Hypothalamus (tissue), 51 donors: ENCODE measurements around the gene DDX50.
"Not testable (repeated sequence)": the region's sequence is repeated elsewhere in the genome, so short reads cannot be mapped to it uniquely, and the experiment has no call there.

Experiments used
- DNase-seq, 51 donors: peaks; one replicate each; lab custom pipeline; 2025; lab: John Stamatoyannopoulos, UW

Gene DDX50

DNA sequence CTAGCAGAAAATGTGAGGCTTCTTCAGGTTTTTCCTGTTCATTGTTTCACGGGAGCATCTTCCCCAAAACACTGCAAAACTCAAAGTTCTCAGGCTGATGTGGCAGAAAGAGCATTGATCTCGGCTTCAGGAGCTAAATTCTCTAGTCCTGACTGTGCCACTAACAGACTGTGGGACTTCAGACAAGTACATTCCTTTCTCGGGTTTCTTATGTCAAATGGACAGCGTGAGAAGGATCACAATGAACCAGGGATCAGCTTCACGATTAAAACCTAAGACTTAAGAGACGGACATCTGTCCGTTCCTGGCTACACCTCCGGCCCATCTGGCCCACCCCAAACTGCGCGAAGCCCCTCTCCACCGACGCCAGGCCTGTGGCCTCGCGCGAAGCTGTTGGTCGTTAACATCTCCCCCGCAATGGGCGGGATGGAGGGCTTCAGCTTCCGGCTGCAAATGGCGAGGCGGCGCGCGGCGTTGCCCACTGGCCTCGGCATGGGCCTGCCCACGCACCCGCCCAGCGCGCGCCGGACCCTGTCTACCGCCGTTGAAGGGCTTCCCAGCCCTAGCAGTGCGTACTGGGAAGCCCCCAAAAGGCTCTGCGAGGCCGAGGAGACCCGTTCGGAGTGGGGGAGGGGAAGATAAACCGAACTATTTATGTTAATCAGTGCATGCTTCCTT is 549 bp upstream of the DDX50 start:
- DNase-seq: peak in 24 of 51 donors; percentile 74 to 97 (median 86)

DNA sequence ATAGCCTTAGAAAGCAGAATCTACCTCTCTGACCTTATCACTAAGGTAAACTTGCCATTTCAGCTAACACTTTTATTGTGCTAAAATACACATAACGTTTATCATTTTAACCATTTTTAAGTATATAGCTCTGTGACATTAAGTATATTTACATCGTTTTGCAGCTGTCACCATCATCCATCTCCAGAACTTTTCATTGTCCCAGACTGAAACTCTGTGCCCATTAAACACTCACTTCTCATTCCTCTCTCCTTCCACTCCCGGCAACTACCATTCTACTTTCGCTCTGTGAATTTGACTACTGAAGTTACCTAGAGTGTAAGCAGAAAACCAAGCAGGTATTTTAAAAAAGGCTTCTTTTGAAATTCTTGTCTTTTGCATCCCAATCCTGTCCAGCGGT is 1.3 kb downstream of the DDX50 start:
- DNase-seq: no peak

DNA sequence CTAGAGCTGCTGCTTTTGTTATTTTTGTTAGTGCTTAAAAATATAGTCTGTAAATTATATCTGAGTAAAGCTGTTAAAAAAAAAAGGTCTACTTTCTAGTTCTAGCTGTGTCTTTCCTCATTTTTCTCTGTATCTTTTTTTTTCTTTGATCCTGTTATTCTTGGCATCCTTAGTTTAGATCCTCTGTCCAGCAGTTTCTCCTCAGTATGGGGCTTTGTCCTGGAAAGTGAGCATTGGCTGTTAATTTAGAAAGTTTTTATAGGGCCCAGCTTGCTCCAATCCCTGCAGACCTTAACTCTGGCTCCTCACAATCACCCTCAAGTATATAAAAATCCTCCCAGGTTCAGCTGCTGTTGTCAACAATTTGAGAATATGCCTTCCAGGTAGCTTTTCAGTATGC is 23.5 kb downstream of the DDX50 start:
- no peak for DNase-seq

DNA sequence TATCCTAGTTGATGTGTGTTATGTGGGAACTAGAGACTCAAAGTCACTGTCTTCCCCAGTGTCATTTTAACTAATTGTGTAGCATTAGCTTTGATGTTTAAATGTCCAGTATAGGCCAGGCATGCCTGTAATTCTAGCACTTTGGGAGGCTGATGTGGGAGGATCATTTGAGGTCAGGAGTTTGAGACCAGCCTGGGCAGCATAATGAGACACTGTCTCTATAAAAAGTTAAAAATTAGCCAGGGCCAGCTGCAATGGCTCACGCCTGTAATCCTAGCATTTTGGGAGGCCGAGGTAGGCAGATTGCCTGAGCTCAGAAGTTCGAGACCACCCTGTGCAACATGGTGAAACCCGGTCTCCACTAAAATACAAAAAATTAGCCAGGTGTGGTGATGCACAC is 24.4 kb downstream of the DDX50 start:
- DNase-seq: no peak

DNA sequence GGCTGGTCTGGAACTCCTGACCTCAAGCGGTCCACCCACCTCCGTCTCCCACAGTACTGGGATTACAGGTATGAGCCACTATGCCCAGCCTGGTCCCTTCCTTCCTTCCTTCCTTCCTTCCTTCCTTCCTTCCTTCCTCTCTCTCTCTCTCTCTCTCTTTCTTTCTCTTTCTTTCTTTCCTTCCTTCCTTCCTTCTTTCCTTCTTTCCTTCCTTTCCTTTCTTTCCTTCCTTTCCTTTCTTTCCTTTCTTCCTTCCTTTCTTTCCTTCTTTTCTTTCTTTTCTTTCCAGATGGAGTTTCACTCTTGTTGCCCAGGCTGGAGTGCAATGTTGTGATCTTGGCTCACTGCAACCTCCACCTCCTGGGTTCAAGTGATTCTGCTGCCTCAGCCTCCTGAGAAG is 28.0 kb downstream of the DDX50 start:
- not testable (repeated sequence) for DNase-seq

DNA sequence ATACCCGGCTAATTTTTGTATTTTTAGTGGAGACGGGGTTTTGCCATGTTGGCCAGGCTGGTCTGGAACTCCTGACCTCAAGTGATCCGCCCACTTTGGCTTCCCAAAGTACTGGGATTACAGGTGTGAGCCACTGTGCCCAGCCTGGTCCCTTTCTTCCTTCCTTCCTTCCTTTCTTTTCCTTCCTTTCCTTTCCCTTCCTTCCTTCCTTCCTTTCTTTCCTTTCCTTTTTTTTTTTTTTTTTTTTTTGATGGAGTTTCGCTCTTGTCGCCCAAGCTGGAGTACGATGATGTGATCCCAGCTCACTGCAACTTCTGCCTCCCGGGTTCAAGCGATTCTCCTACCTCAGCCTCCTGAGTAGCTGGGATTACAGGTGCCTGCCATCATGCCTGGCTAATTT is 28.8 kb downstream of the DDX50 start:
- DNase-seq: not testable (repeated sequence)

DNA sequence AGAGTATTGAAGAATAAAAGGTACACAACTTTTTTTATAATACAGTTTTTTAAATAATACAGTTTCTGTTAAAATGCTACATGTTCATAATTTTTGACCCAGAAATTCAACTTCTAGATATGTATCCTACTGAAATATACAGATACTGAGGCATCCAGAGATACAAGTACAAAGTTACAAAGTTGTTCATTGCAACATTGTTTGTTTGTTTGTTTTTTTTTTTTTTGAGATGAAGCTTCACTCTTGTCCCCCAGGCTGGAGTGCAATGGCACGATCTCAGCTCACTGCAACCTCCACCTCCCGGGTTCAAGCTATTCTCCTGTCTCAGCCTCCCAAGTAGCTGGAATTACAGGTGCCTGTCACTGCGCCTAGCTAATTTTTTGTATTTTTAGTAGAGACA is 31.7 kb downstream of the DDX50 start:
- not testable (repeated sequence) for DNase-seq

DNA sequence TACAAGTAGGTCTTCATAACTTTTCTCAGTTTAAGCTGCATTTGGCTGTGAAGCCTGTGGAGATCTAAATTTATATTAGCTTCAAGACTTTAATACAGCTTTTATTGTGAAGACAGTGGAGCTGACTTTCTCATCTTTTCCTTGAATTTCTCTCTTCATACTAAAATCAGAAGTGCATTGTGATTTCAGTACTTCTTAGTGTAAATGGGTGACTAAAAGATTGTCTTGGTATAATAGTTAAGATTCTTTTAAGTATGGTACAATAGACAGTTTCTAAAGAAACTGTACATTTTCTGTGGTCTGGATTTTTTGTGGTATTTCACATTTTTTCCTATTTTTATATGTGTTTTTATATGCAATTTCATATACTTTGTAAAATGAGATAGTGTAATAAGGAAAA is 33.9 kb downstream of the DDX50 start:
- DNase-seq: no peak

DNA sequence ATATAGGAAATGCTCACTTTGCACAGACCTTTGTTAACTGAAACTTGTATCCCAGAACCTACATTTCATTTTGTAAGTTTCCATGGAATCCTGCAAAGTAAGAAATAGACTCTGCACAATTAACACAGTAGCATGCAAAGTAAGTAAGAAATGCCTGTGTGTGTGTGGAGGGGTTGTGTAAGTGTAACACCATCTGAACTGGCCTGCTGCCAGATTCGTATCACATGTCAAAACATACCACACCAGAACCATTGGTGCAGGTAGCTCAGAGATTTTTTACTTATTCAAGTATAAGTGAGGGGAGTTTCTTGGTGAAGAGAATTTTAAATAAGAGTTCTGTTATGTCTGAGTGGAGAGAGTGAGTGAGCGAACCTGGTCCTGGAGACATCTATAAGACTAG is 37.0 kb downstream of the DDX50 start:
- DNase-seq: no peak

DNA sequence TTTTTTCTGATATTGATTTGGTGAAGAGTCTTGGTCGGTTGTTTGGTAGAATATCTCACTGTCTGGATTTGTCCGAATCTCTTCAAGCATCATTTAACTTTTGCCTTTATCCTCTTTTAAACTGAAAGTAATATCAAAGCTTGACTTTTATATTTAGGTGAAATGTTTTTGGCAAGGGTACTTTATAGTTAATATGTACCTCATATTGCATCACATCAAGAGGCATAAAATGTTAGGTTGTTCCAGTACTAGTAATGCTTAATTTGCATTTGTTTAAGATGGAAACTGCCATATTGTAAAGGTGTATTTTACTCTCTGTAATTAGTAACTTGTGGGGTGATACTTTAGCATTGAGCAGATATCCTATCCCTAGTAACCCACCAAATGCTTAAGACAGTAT is 37.8 kb downstream of the DDX50 start:
- DNase-seq: no peak

DNA sequence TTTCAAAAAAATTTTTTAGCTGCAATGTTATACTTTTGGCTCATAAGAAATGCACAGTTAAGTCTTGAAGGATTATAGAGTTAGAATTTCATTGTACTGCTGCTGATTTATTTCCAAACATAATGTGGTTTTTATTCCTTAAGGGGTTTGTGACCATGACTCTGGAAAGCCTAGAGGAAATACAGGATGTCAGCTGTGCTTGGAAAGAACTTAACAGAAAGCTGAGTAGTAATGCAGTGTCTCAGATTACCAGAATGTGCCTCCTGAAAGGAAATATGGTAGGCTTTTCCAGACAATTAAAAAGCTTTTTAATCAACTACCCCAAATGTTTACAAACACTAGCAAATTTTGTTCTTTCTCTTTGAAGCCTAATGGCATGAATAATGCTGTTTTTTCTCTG is 39.8 kb downstream of the DDX50 start:
- DNase-seq: not testable (repeated sequence)

DNA sequence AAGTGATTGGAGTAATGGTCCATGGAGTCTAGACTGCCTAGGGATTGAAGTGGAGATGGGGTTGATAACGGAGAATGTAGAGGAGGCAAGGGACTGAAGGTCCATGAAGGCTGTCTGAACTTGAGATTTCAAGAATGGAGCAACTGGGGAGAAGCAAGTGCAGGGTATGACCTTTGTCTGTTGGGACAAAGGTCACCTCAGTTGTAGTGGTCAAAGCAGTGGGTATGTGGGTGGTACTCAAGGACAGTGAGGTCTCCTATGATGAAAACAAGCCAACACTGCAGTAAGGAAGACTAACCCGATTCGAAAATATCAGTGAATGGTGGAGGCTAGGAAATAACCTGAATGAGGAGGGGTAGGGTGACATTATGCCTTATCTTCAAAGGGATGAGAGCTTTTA is 49.5 kb downstream of the DDX50 start:
- DNase-seq: no peak

DNA sequence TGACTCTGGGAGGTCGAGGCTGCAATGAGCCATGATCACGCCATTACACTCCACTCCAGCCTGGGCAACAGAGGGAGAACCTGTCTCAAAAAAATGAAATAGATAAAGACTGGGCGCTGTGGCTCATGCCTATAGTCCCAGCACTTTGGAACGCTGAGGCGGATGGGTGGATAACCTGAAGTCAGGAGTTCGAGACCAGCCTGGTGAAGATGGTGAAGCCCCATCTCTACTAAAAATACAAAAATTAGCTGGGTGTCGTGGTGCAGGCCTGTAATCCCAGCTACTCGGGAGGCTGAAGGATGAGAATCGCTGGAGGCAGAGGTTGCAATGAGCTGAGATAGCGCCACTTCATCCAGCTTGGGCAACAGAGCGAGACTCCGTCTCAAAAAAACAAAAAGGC is 53.8 kb downstream of the DDX50 start:
- DNase-seq: no peak

DNA sequence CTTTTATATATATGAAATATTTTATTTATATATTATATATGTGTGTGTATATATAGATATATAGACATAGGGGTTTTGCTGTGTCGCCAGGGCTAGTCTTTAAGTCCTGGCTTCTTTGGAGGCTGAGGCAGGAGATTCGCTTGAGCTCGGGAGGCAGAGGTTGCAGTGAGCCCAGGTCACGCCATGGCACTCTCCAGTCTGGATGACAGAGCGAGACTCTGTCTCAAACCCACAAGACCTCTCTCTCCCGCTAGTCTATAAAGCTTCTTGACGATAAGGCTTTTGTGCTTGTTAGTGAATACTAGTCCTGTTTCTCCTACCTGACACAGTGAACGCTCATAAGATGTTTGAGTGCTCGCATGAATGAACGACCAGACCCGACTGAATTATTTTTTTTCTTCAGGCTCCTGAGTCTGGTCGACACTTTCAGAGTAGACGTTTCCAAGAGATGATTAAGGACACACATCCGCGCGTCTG is 54.3 kb downstream of the DDX50 start:
- no peak for DNase-seq

DNA sequence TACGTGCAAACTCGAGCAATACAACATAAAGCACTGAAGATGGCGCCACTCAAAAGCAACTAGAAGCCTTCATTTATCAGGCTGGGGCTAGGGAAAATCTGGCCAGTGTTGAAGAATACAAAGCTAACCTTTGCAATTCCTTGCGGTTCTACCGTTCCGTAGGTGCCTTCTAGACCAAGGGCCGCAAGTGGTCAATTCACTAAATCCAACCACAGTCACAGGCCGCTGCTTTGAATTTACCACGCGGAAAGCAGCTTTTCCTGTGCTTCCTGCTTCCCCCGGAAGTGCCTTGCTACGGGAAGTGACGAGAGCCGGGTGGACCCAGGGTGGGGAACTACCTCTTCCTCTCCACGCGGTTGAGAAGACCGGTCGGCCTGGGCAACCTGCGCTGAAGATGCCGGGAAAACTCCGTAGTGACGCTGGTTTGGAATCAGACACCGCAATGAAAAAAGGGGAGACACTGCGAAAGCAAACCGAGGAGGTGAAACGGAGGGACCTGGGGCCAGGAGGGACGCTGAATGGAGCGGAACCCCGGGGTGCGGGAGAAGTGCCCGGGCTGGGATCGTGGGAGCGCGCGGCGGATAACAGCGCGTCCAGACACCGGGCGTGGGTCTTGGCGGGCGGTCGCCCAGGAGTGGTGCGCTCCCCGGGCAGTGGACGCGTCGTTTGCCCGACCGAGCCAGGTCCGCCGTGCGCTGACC is 54.9 kb downstream of the DDX50 start, which contains the start of gene DDX21:
TSS of gene DDX21 (plus strand) at position 339 of the 701 bp plus-strand sequence. CDS start at position 395, 56 bp downstream.
- DNase-seq: peak; percentile 43 to 97 (median 85)

DNA sequence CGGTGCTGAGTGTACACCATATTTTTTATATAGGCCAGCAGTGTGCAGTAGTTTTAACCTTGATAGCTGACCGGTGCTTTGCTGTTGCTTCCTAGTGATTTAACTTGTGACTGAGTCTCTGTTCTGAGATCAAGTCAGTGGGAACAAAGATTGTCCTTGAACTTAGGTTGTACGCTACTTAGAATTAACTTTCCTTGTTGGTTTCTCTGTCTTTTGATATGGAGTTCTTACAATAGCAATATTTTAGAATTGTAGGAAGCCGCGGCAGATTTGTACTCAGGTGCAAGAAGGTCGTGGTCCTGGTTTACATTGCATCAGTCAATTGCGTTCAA is 56.1 kb downstream of the DDX50 start:
- DNase-seq: no peak

DNA sequence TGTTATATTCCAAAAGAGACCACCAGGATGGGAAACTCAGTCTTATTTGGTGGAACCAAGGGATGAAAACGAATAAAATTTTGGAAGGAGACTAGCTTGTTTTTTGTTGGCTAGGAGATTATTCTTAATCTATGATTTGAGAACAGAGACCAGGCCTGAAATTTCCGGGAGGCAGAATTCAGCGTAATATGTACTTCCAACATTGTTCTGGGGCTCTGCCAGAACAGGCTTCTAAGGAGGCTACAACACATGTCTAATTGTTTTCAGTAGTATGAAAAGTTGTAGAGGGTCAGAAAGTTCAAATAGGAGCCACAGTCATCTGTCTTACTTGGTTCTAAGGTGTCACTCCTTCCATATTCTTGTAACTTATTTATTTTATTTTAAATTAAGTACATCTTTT is 56.5 kb downstream of the DDX50 start:
- no peak for DNase-seq

DNA sequence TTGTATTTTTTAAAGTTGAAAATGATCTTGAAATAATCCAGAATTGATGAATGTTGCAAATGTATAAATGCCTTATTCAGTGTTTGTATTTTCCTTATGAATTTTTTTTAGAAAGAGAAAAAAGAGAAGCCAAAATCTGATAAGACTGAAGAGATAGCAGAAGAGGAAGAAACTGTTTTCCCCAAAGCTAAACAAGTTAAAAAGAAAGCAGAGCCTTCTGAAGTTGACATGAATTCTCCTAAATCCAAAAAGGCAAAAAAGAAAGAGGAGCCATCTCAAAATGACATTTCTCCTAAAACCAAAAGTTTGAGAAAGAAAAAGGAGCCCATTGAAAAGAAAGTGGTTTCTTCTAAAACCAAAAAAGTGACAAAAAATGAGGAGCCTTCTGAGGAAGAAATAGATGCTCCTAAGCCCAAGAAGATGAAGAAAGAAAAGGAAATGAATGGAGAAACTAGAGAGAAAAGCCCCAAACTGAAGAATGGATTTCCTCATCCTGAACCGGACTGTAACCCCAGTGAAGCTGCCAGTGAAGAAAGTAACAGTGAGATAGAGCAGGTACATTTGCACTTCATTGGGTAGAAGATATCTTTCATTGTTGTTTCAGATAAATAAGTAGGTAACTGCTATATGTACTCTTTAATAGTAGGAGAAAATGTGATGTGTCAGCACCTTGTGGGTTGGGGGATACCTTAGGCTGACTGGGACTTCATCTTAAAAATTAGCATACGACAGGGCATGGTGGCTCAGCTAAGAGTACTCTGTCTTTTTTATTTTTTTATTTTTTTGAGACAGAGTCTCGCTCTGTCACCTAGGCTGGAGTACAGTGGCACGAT is 58.8 kb downstream of the DDX50 start:
- DNase-seq: no peak

DNA sequence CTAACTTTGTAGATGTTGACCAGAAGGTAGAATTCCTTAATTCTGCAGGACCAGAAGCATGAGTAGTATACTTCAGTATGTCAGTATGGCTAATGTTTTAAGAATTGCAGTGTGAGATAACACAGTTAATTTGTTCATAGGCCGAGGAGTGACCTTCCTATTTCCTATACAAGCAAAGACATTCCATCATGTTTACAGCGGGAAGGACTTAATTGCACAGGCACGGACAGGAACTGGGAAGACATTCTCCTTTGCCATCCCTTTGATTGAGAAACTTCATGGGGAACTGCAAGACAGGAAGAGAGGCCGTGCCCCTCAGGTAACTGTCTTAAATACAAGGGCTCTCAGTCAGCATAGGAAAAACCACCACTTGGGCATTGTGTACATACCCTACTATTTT is 62.0 kb downstream of the DDX50 start:
- no peak for DNase-seq

DNA sequence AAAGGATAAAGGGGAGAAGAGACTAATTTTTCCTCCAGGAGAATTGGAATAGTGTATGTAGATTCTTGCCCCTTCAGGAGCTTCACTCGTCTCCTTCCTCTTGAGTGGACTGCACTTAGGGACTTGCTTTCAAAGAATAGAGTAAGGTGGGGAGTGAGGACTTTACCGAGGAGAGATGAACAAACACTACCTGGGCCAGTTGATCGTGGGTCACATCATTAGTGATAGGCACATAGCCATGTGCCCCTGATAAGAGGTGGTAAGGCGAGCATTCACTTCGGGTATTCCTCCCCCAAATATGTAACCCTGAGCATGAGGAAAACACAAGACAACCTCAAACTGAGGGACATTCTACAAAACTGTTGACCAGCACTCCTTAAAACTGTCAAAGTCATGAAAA is 72.9 kb downstream of the DDX50 start:
- DNase-seq: no peak

DNA sequence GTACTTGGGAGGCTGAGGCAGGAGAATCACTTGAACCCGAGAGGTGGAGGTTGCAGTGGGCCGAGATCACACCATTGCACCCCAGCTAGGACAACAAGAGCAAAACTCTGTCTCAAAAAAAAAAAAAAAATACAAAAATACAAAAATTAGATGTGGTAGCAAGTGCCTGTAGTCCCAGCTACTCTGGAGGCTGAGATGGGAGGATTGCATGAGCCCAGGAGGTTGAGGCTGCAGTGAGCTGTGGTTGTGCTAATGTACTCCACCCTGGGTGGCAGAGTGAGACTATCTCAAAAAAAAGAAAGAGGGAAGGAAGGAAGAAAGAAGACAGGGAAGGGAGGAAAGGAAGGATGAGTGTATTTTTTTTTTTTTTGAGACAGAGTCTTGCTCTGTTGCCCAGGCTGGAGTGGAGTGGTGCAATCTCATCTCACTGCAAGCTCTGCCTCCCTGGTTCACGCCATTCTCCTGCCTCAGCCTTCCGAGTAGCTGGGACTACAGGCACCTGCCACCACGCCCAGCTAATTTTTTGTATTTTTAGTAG is 74.9 kb downstream of the DDX50 start:
- not testable (repeated sequence) for DNase-seq
